HUES6 (cell line): ENCODE data around the gene UGT1A10.
"Not testable (repeated sequence)": the region's sequence is repeated elsewhere in the genome, so short reads cannot be mapped to it uniquely, and the experiment has no call there.

Experiments
- H3K27ac ChIP-seq: 2 replicates; pipeline ENCODE4 v1.7.0; 2013; ENCODE audit warnings: low read depth, mild to moderate bottlenecking, low read length, inconsistent platforms
- H3K27me3 ChIP-seq: 2 replicates; pipeline ENCODE4 v1.6.1; 2013; ENCODE audit warnings: low read length; ENCODE audit not compliant: control insufficient read depth, insufficient read depth
- H3K36me3 ChIP-seq: 2 replicates; pipeline ENCODE4 v1.6.1; 2013; ENCODE audit warnings: low read length; ENCODE audit not compliant: control insufficient read depth, insufficient read depth
- H3K4me1 ChIP-seq: 2 replicates; pipeline ENCODE4 v1.6.1; 2013; ENCODE audit warnings: low read length; ENCODE audit not compliant: control insufficient read depth, insufficient read depth
- H3K4me3 ChIP-seq: 2 replicates; pipeline ENCODE4 v1.5.1; 2013; ENCODE audit warnings: low read depth, low read length
- H3K9ac ChIP-seq: one replicate; pipeline ENCODE4 v1.6.1; 2013; ENCODE audit warnings: mild to moderate bottlenecking, low read length
- H3K9me3 ChIP-seq: 2 replicates; pipeline ENCODE4 v1.6.1; 2013; ENCODE audit warnings: low read depth, low read length; ENCODE audit not compliant: control insufficient read depth, insufficient read depth

Gene UGT1A10

DNA sequence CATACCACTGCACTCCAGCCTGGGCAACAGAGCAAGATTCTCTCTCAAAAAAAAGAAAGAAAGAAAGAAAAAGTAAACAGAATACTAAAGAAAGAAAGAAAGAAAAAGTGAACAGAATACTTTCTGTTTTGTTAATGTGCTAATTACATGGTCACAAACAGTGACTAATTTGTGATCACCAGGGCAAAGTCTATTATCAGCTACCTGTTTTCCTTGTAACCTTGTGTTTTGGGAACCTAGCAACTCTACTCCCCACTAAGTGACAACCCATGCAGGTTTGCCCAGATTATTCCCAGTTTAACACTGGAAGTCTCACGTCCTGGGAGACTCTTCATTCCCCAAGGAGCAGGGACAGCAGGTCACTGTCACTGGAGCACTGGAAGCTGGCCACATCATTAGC lies 18.8 kb downstream of the UGT1A10 start:
- Histone ChIP-seq H3K27me3 (peaks cover under 1% of the 10 kb centered on the region), H3K36me3 (no peaks in the 10 kb centered on the region), H3K9me3 (no peaks in the 10 kb centered on the region), H3K27ac (no peak overlapping the region), H3K4me3 (no peak overlapping the region), H3K9ac (no peak overlapping the region), H3K4me1 (no peaks in the 10 kb centered on the region)

DNA sequence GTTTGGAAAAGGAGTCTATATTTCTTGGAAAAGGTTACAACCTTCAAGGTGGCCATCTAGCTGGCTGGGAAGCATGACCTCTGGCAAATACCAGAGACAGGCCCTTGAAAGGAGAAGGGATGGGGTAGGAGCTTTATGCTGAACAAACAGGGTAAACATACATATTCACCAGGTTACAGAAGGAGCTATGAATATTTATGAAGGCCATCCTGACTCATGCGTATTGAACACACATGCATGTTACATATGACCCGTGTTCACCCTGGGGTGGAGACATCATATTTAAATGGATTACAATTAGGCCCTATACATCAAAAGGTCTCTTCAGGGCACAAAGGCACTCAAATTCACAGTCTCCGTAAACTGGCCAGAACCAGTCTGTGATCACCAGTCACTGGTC lies 19.7 kb downstream of the UGT1A10 start:
- not testable (repeated sequence) for H3K27ac ChIP-seq, H3K27me3 ChIP-seq, H3K9me3 ChIP-seq, H3K36me3 ChIP-seq, H3K4me1 ChIP-seq, H3K9ac ChIP-seq, H3K4me3 ChIP-seq

DNA sequence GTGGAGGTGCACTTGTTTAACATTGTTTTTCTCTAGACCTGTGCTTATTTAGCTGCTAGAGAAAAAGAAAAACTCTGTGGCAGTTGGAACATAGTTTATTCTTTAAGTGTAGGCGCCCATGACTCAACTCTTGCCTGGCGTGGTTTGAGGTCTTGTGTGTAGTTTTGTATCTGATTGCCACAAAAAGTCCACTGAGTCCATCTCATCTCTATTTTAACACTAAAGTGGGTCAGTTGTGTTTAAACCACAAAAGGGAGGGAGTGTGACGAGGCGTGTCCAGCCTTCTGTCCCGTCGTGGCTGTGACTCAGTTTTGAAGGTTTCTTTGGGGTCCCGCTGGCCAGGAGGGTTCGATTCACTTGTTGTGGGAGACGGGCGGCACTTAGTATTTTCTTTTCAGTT lies 20.2 kb downstream of the UGT1A10 start:
- H3K9ac ChIP-seq: no peak overlapping the region
- H3K27me3 ChIP-seq: peaks cover 3% of the 10 kb centered on the region
- H3K9me3 ChIP-seq: no peaks in the 10 kb centered on the region
- no peak overlapping the region for H3K4me3 ChIP-seq
- no peaks in the 10 kb centered on the region for H3K36me3 ChIP-seq
- no peaks in the 10 kb centered on the region for H3K4me1 ChIP-seq
- no peak overlapping the region for H3K27ac ChIP-seq

DNA sequence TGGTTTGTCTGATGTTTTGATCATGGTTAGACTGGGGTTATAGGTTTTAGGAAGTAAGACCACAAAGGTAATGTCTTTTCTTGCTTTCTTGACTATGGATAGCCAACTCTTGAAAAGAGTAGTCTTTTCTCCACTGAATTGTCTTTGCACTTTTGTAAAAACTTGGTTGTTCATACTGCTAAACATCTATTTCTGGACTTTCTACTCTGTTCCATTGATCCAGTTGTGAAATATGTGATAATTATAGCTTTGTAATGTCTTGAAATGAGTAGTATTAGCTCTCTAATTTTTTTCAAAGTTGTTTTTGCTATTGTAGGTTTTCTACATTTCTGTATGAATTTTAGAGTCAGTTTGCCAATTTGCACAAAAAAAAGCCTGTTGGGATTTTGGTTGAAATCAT lies 22.4 kb downstream of the UGT1A10 start:
- Histone ChIP-seq H3K9ac (no peak overlapping the region), H3K4me1 (no peaks in the 10 kb centered on the region), H3K36me3 (no peaks in the 10 kb centered on the region), H3K4me3 (no peak overlapping the region), H3K27me3 (peaks cover 3% of the 10 kb centered on the region), H3K9me3 (no peaks in the 10 kb centered on the region), H3K27ac (no peak overlapping the region)

DNA sequence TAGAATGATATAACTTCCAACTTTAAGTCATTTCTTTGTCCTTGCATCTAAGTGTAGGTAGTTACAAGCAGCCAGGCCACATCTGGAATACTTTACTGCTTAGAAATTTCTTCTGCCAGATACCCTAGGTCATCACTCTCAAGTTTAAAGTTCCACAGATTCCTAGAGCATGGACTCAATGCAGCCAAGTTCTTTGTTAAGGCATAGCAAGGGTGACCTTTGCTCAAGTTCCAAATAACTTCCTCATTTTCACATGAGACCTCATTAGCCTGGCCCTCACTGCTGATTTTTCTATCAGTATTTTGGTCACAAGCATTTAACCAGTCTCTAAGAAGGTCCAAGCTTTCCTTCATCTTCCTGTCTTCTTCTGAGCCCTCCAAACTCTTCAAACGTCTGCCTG lies 27.7 kb downstream of the UGT1A10 start:
- H3K36me3 ChIP-seq: no peaks in the 10 kb centered on the region
- H3K9ac ChIP-seq: no peak overlapping the region
- H3K4me3 ChIP-seq: no peak overlapping the region
- H3K4me1 ChIP-seq: no peaks in the 10 kb centered on the region
- peaks cover 3% of the 10 kb centered on the region for H3K27me3 ChIP-seq
- H3K9me3 ChIP-seq: no peaks in the 10 kb centered on the region
- H3K27ac ChIP-seq: no peak overlapping the region

DNA sequence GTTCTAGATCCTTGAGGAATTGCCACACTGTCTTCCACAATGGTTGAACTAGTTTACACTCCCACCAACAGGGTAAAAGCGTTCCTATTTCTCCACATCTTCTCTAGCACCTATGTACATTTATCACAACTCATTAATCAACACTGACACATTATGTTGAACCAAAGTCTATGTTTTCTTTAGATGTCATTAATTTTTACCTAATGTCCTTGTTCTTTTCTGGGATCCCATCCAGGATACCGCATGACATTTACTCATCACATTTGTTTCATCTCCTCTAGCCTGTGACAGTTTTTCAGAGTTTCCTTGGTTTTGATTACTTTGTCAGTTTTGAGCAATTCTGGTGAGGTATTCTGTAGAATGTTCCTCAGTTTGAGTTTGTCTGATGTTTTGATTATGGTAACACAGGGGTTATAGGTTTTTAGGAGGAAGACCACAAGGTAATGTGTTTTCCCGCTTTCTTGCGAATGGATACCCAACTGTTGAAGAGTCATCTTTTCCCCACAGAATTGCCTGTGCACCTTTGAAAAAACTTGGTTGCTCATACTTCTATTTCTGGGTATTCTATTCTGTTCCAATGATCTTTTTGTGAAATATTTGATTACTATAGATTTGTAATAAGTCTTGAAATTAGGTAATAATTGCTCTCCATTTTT lies 32.5 kb downstream of the UGT1A10 start:
- Histone ChIP-seq H3K4me1 (no peaks in the 10 kb centered on the region), H3K27ac (no peak overlapping the region)

DNA sequence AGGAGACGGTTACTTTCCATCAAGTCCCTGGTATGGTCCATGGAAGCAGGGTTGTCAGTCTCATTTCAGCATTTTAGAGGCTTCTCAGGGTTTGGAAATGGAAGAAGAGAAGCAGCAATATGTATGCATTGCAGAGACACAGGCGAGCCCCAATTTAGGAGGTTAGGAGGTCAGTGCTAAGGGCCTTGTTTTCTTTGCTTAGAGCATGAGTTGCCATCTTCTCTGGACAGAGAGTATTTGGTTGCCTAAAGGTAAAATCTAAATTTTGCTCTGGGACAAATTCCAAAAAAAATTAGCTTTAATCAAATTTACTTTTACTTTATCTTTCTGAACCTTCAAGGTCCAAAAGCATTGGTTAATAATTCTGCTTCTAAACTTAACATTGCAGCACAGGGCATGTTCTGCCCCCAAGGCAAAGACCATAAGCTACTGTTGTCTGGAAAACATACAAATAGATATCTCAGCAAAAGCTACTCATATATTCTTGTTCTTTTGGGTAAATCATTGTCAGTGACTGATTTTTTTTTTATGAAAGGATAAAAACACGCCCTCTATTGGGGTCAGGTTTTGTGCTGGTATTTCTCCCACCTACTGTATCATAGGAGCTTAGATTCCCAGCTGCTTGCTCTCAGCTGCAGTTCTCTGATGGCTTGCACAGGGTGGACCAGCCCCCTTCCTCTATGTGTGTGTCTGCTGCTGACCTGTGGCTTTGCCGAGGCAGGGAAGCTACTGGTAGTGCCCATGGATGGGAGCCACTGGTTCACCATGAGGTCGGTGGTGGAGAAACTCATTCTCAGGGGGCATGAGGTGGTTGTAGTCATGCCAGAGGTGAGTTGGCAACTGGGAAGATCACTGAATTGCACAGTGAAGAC lies 35.3 kb downstream of the UGT1A10 start, which contains the start of gene UGT1A9:
TSS of gene UGT1A9 (plus strand) at position 609 of the 872 bp plus-strand sequence. CDS start at position 646, 37 bp downstream.
- Histone ChIP-seq H3K36me3 (no peaks in the 10 kb centered on the region), H3K4me3 (no peak within 1 kb of the TSS), H3K27me3 (no peaks in the 10 kb centered on the region), H3K9ac (no peak within 1 kb of the TSS), H3K27ac (no peak within 1 kb of the TSS), H3K9me3 (no peaks in the 10 kb centered on the region), H3K4me1 (no peaks in the 10 kb centered on the region)

More for the DNA sequence above, 32.5 kb downstream of the UGT1A10 start:
- Histone ChIP-seq H3K9me3 (no peaks in the 10 kb centered on the region), H3K36me3 (no peaks in the 10 kb centered on the region), H3K9ac (no peak overlapping the region), H3K27me3 (no peaks in the 10 kb centered on the region), H3K4me3 (no peak overlapping the region)

GRCh38 chr2:233672886-233673285 lies 36.6 kb downstream of the UGT1A10 start:
- Histone ChIP-seq H3K9ac (no peak overlapping the region), H3K27ac (no peak overlapping the region)

GRCh38 chr2:233673896-233674295 lies 37.6 kb downstream of the UGT1A10 start:
- H3K27ac ChIP-seq: no peak overlapping the region
- H3K4me3 ChIP-seq: no peak overlapping the region
- H3K4me1 ChIP-seq: no peaks in the 10 kb centered on the region
- no peaks in the 10 kb centered on the region for H3K36me3 ChIP-seq
- H3K9me3 ChIP-seq: no peaks in the 10 kb centered on the region
- H3K9ac ChIP-seq: no peak overlapping the region
- H3K27me3 ChIP-seq: no peaks in the 10 kb centered on the region

More at GRCh38 chr2:233672886-233673285, 36.6 kb downstream of the UGT1A10 start:
- no peaks in the 10 kb centered on the region for H3K4me1 ChIP-seq
- no peaks in the 10 kb centered on the region for H3K27me3 ChIP-seq
- H3K4me3 ChIP-seq: no peak overlapping the region
- no peaks in the 10 kb centered on the region for H3K9me3 ChIP-seq
- H3K36me3 ChIP-seq: no peaks in the 10 kb centered on the region

- H3K4me3 ChIP-seq: no peak overlapping the region
- H3K27me3 ChIP-seq: no peaks in the 10 kb centered on the region
- no peaks in the 10 kb centered on the region for H3K9me3 ChIP-seq
- no peaks in the 10 kb centered on the region for H3K4me1 ChIP-seq
- no peaks in the 10 kb centered on the region for H3K36me3 ChIP-seq
- H3K9ac ChIP-seq: no peak overlapping the region
- no peak overlapping the region for H3K27ac ChIP-seq
Observed at GRCh38 chr2:233674314-233674713, 38.1 kb downstream of the UGT1A10 start.

DNA sequence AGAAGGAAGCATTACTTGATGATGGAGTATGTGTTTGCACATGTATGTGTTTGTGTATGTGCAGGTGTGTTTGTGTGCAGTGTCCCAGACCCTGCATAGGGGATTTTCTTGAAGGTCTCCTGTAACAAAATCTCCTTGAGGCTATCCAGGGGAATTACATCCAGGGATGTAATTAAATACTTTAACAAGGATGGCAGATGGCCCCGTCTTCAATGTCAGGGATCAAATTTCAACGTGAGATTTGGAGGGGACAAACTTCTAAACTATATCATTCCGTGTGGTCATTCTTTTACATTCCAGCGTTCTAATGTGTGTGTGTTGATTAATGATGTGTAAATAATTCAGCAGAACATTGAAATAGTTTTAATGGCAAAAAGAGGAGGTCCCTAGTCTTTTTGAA lies 38.7 kb downstream of the UGT1A10 start:
- H3K4me1 ChIP-seq: no peaks in the 10 kb centered on the region
- no peak overlapping the region for H3K9ac ChIP-seq
- no peak overlapping the region for H3K4me3 ChIP-seq
- no peak overlapping the region for H3K27ac ChIP-seq
- no peaks in the 10 kb centered on the region for H3K27me3 ChIP-seq
- H3K9me3 ChIP-seq: no peaks in the 10 kb centered on the region
- H3K36me3 ChIP-seq: no peaks in the 10 kb centered on the region
